GM21423 (cell line): ENCODE data around the gene ACSL6.

Experiments used
- ATAC-seq: cut with Tn5 transposase; IDR thresholded peaks from one replicate; pipeline ENCODE4 v1.9.1; 2021; ENCODE audit warnings: mild to moderate bottlenecking, moderate library complexity; ENCODE audit not compliant: unreplicated experiment

ACSL6 gene

DNA sequence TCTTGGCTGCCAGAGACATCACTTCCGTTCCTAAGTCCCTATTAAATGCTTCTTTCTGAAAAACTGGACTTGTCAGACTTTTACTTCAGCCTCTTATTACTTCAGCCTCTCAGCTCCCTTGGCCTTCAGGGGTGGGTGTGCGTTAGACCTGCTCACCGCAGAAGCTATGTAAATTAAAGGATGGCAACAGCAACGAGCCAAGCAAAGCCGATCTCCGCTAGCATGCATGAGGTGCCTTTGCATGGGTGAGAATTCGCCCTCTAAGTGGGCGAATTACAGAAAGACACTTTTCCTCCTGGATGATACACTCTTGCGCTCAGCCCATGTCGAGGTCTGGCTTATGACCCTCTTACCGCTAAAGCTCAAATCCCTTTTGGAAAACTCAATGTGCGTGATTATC lies 38.1 kb upstream of the ACSL6 start:
- ATAC-seq: no peak

DNA sequence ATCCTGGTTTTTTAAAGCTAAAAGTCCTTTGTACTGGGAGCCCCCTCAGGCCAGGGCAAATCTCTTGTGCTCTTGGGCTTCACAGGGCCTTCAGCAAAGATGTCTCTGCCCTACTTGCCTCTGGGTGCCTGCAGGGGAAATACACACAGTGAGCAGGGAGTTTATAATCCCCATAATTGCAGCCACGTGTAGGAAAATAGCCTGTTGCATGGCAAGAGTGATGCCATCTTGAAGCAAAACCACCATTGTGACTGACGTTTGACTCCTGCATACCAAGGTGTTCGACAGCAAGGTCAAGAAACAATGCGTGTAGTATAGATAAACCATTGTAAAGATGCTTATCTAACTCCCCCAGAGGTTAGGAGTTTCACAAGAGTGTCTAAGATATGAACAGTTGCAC lies 37.6 kb upstream of the ACSL6 start:
- ATAC-seq: no peak

DNA sequence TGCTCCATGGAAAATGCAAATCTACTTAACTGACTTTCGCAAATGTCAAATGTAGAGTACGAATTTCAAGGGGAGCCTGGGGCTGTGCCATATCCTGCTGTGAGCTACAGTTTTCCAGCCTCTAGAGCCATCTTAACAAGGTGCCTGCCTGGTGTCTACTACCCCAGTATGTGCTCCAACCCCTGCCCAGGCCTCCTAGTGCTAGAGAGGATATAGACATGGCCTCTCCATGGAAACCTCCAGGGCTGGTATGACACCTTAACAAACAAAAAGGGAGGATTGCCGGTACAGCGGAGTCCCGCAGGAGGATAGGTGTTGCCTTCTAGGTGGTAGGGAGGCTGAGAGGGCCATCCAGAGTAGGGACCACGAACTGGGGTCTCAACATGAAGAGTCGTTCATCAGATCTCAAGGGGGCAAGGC lies 35.4 kb upstream of the ACSL6 start:
- ATAC-seq: no peak

DNA sequence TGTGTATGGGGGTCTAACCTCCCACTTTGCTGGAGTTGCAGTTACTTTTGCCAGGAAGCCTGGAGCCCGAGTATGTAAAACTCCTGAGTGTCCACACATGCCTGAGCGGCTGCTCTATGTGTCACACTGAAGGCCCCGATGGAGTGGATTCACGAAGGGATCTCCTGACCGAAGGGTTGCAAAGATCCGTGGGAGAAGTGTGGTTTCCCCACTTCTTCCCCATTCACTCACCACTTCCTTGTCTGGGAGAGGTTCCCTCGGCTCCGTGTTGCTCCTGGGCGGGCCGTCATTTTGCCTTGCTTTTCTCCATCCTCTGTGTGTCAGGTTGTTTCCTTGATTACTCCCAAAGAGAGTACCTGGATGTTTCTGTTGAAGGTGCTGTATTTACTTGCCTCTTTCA lies 32.7 kb upstream of the ACSL6 start:
- no peak for ATAC-seq

DNA sequence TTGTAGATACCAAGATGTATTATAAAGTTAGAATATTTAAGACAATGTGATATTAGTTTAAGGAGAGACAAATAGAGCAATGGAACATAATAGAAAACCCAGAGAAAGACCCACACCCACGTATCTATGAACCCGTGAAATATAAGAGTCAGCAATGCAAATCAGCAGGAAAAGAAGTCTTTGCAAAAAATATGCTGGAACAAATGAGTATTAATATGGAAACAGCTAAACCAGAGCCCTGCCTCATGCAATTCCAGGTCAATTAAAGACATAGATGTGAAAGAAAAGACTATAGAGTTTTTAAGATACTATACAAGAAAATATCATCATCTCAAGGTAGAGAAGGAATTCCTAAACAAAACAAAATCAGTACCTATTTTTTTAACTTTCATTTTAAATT lies 25.9 kb upstream of the ACSL6 start:
- no peak for ATAC-seq

DNA sequence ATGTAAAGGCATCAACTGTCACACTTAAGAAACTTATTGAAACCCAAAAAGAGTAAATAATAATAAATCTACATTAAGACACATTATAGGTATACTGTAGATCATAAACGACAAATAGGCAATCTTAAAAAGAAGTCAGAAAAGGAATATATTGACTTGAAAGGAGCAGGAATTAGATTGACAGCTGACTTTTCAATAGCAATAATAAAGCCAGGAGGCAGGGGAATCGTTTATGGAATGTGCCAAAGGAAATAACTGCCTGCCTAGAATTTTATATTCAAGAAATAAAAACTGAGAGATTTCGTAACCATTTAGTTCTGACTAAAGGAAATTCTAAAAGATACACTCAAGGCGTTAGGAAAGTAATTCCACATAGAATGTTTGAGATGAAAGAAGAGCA lies 21.7 kb upstream of the ACSL6 start:
- no peak for ATAC-seq

DNA sequence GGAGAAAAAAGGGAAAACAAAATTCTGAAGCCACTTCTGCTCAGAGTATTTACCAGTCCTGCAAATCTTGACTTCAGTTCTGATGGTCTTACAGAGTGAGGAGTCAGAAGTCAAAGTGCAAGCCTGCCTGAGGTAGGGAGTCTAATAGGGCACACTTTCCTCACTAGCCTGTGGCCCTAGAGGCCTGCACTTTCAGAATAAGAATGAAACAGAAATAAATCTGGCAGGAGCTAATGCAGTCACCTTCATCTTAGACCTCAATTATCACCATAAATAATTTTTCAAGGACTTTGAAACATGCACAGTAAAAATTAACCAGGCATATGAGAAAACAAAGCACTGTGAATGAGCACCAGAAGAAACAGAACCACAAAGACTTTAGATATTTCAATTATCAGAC lies 20.7 kb upstream of the ACSL6 start:
- ATAC-seq: no peak

DNA sequence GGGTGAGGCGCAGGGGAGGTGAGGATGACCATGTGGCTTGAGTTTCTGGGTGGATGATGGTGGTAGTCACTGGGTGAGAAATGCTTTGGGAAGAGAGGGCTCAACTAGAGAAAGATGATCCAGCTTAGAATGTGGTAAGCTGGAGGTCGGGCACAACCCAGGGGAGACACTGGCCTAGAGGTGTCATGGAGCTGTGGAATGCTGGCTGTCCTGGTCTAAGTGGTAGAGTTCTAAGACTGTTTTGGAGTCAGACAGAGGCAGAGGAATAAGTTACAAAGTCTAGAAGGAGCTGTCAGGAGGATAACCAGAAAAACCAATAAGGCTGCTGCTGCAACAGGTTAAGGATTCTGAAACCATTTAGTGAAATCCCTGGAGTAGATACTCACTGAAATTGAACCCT lies 19.2 kb upstream of the ACSL6 start:
- no peak for ATAC-seq

DNA sequence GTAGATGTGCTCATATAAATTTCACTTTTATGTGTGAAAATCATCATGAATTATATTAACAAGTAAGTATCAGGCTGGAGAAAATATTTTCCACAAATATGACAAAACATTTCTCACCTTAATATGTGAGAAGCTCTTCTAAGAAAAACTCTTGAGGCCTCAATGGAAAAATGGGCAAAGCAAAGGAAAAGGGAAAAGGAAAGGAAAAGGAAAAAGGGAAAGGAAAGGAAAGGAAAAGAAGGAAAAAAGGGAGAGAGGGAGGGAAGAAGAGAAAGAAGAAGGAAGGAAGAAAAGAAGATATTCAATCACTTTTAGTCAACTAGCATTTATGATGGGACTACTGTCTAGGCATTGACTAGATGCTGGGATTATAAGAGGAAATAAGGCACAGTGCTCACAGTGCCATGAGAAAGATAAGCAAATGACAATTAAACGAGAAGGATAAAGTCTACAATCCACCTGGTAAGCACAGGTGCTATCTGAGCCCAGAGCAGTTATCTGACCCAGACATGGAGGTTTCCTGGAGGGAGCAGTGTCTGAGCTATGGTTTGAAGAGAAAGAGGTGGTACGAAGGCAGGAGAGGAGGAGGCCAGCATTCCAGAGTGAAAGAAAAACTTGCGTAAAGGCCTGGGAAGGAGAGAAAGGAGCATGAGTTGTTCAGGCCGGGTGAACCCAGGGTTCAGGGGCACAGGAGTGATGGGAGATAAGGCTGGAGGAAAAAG lies 18.3 kb upstream of the ACSL6 start:
- no peak for ATAC-seq

DNA sequence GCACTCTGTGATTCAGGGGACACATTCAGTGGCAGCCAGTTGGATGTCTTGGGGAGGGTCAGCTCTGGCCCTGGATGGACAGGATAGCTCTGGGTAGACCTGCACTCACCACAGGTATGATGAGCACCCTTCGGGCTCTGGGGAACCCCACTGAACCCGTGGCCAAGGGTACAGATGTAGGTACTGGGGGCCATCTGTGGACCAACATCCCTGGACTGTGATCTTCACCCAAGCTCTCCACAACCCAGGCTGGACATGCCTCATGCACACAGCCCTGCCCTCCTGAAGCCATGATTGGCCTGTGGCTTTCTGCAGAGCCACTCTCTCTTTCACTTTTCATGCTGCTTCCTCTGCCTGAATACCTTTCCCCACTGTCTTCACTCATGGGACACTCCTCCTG lies 15.6 kb upstream of the ACSL6 start:
- ATAC-seq: no peak

DNA sequence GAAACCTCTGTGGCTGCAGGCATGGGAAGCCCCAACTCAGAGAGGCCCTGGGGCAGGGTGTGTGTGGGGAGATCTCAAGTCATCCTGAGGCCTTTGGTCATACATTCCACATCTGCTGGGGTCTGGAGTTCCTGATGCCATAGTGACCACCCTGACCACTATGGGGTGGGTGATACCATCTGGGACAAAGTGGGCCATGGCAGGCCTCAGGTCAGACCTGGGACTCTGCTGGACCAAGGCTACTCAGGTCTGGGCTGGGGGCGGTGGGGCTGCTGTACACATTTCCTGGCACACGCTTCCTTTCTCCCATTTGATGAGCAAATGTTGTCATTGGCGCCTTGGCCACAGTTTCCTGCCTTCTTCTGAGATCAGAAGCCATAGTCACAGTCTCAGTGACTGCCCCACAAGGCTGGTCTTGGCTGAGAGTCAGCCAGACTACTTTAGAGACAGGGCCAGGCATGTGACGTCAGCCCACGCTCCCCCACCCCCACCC lies 15.1 kb upstream of the ACSL6 start:
- no peak for ATAC-seq

DNA sequence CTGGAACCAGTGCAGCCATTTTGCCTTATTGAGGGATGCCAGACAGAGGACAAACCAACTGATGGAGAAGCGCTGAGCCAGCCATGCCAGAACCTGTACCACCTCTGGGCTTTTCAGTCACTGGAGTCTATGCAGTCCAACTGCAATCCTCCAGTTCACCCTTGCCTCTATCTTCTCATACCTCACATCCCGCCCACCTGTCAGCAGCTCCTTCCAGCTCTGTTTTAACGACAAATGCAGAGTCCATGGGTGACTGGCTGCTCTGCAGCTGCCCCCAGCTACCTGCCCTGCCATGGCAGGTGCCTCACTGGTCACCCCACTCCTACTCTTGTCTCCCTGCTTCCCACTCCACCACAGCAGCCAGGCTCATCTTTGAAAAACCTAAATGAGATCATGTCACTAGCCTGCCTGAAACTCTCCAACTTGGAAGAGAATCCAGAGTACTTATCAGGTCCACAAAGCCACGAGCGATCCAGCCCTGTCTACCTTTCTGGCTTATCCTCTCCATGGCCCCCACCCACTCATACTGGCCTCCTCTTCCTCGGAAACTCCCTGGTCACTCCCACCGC lies 14.0 kb upstream of the ACSL6 start:
- ATAC-seq: no peak

DNA sequence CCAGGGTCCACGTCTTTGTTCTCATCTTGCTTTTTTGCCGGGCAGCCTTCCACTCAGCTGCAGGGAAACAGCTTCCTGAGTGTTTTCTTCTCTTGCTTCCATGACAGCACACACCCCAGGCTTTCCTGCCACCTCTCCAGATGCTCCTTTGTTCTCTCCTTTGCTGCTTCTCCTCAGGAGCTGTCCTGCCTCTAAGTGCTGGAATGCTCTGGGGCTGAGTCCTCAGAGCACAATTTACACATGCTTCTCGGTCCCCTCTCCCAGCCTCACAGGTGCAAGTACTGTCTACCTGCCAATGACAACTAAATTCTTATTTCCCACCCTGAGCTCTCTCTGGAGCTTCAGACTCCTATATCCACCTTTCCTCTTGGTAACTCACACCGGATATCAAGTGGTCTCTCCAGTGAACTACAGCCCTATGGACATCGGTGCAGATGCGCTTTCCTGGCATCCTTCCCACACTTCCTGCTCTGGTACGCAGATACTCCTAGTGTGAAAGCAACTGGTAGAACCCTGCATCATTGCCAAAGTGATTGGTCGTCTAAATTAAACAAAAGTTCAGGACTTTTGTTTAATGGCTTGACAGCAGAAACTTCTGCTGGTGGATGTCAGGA lies 13.4 kb upstream of the ACSL6 start:
- no peak for ATAC-seq

DNA sequence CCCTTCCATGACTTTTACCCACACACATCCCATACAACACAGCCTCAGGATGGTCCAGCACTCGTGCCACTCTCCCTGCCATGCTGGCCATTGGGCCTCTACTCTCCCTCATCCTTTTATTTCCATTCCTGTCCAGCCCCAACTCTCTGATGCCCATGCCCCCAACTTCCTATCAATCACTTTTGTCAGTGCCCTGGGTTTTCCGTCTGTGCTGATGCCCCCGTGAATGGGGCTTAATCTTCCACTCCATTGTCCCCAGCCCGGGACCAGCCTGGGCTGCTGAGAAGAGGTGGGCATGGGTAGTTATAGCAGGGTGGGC lies 12.6 kb upstream of the ACSL6 start:
- no peak for ATAC-seq

DNA sequence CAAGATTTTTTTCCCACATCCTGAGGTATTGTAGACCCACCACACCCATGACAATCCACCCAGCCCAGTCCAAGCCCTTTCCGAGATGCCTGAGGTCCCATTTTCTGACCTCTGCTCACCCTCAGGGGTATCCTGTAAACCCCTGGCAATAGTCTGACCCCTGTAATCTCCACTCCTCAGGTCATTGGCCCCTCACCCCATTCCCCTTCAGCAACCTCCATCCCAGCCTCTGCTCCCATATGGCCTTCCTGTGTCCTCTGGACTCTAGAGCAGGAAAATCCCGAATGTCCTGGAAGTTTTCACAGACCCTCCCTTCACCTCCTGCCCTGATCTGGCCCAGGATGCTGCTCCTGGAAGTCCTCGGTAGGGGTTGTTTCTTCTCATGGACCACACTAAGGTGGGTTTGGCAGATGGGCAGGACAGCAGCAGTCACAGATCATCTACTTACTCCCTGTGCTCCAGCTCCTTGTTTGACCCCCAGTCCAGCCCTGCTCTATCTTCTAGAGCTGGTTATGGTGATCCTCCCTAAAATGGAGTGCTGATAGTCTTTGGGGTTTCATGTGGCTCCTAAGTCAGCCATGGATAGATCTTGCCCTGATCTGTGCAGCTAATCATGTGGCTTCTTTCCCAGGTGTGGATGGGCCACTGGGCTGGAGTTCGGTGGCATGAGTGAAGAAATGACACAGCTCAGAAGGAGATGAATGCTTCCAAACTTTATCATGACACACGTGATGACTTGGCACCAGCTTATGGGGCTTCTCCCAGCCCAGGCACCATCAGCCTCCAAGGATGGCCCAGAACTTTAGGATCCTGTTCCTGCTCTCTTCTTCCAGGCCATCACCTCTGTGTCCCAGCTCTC lies 12.0 kb upstream of the ACSL6 start:
- no peak for ATAC-seq

DNA sequence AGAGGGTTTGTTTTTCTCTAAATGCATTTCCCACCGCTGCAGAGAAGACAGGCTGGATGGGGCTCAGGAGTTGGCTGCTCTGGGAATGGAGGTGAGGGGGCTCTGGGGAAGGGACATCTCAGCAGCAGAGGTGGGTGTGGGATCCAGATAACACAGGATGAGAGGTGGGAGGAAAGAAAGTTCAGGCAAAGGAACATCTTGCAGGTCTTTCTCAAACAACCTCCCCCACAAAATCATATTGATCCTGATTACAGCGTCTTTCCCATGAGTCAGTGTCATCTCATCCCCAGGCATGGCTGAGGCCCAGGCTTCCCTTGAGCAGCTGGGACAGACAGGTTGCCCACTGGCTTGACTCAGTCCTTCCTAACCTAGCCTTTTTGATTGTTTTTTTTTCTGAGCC lies 11.3 kb upstream of the ACSL6 start:
- ATAC-seq: no peak

DNA sequence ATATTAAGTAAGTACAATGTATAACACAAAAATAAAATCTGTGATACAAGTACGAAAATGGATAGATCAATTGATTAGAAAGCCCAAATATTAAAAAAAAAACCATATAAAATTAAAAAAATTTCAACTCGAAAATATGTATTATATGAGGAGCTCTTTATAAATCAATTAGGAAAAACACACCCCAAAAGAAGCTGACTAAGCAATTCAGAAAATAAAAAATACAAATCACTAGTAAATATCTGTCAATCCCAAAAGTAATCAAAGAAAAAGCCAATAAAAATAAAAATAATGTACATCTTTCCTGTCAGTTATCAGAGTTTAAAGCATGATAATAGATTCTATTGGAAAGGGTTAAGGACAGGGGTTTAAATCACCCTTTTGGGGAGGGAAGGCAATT lies 10.2 kb upstream of the ACSL6 start:
- no peak for ATAC-seq

DNA sequence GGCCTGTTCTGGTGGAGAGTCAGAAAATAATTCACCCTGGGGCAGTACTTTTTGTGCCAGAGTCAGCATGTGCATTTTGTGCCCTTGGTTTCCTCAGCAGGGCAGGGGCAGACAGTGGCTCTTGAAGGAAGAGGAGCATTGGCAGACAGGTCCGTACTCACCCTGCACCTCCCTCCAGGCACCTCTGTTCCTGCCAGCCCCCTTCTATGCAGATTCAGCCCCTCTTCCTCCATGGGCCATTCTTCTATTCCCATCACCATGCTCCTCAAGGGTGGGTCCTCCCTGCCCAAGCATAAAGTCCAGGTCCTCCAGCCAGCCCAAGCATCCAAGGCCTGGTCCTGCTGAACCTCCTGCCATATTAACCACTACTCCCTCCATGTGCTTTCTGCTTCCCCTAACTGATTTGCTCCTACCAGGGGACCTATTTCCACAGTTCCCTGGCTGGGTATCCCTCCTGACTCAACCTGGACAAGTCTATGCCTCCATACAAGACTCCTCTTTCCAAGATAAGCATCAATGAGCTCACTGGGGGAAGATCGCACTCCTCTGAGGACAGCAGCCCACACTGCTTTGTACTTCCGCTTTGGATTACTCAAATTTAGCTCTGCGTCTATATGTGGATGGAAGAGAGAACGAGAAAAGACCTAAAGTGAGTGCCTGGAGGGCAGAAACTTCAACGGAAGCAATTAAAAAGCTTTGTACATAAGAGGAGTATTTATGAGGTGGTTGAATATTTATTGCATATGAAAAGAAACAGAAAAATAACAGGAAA lies 9.3 kb upstream of the ACSL6 start:
- peak; percentile 26 for ATAC-seq

DNA sequence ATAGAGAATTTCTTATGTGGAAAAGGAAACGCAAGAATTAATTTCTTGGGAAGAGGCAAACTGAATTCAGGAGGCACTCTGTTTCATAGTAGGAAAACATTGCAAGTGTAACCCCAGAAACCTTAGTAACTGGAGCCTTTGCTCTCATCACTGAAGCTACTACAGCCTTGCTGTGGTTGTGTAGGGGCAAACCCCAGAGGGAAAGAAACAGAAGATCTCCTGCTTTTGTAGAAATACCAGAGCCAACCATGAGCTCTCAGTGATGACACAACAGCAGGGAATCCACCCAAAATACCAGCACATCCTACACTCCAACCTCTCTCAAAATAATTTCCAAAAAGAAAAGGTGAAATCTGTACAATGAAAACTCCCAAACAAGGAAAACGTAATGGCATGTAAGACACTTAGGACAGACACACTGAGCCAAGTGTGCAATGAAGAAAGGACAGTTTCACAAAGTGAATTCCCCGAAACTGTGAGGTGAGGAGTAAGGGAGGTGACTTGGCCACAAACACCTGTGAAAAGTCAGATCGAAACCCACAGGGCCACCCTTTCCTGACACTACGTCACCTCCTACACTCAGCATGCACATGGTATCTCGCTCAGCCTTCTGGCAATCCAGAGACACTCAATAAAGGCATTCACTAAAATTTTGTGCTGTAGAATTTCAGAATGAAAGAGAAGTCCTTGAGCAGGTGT lies 8.5 kb upstream of the ACSL6 start:
- peak; percentile 98 for ATAC-seq

DNA sequence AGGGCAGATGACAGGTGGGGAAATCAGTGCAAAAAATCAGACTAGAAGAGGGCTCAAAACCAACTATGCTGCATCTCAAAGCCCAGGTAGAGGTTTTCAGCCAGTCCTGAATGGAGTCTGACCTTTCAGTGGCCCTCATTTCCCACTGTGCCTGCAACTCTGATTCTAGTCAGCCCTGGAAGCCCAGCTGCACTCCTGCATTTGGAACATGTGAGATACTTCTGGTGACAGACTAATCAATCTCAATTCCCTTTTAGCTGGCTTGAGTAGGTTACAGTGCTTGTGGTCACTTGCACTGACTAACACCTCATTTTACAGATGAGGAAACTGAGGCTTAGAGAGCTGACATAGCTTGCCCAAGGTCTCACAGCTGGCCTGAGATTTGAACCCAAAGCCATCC lies 7.9 kb upstream of the ACSL6 start:
- ATAC-seq: no peak
